Caco-2 (cell line): ENCODE results near the gene GCNT2. TPM values are rescaled to one million over a fixed set of nuclear protein-coding genes. Genes with fewer than 3 reads are reported as not detected.

Source experiments
- BruUV-seq: library from RNA; stranded (reverse); fragments of 400-500 nt; replicated peaks from 2 replicates; lab custom pipeline; 2021; lab: Mats Ljungman, UMichigan
- CTCF ChIA-PET: fragments of 300-600 bp; sonication (Branson Sonifier 250); formaldehyde crosslinking; loops from one replicate; lab custom pipeline; 2022; ENCODE audit warnings: antibody characterized with exemption; lab: Charles Lee
- POLR2A ChIA-PET: fragments of 300-600 bp; sonication (Branson Sonifier 250); formaldehyde crosslinking; loops from one replicate; lab custom pipeline; 2022; ENCODE audit warnings: antibody characterized with exemption; lab: Charles Lee
- DNase-seq, 2 experiments: peaks; one replicate each; pipeline versions ENCODE4 v3.0.0 to v3.0.0-alpha.2; 2020 to 2022
- H3K27me3 ChIP-seq: replicated peaks from 2 replicates; pipeline ENCODE4 v1.6.0; 2011; ENCODE audit warnings: low read length; ENCODE audit not compliant: control insufficient read depth, insufficient read depth
- H3K36me3 ChIP-seq: 2 replicates; pipeline ENCODE4 v1.5.1; 2011; ENCODE audit warnings: low read length; ENCODE audit not compliant: control insufficient read depth, insufficient read depth
- H3K4me1 ChIP-seq: fragments of 250-450 bp; sonication (Bioruptor Pico); 2 replicates; pipeline ENCODE4 v1.5.1; 2020; ENCODE audit warnings: mild to moderate bottlenecking
- H3K4me3 ChIP-seq: 2 replicates; pipeline ENCODE4 v1.5.1; 2011; ENCODE audit warnings: low read depth, mild to moderate bottlenecking, control low read depth, low read length
- H3K9me3 ChIP-seq: fragments of 250-450 bp; sonication (Bioruptor Pico); 2 replicates; pipeline ENCODE4 v1.5.1; 2020; ENCODE audit warnings: mild to moderate bottlenecking, moderate library complexity
- H3K27ac Mint-ChIP-seq: one replicate; pipeline ENCODE4 v1.8.0; 2022; ENCODE audit warnings: mixed read lengths; ENCODE audit not compliant: unreplicated experiment
- H3K27me3 Mint-ChIP-seq: one replicate; pipeline ENCODE4 v1.8.0; 2022; ENCODE audit warnings: mixed read lengths; ENCODE audit not compliant: insufficient read depth, unreplicated experiment
- H3K36me3 Mint-ChIP-seq: one replicate; pipeline ENCODE4 v1.8.0; 2022; ENCODE audit warnings: mild to moderate bottlenecking, mixed read lengths; ENCODE audit not compliant: insufficient read depth, unreplicated experiment
- H3K4me1 Mint-ChIP-seq: one replicate; pipeline ENCODE4 v1.8.0; 2022; ENCODE audit warnings: low read depth, mixed read lengths; ENCODE audit not compliant: unreplicated experiment
- H3K4me3 Mint-ChIP-seq: one replicate; pipeline ENCODE4 v1.8.0; 2022; ENCODE audit warnings: mild to moderate bottlenecking, moderate library complexity, mixed read lengths; ENCODE audit not compliant: unreplicated experiment
- H3K9me3 Mint-ChIP-seq: one replicate; pipeline ENCODE4 v1.8.0; 2022; ENCODE audit warnings: mixed read lengths; ENCODE audit not compliant: unreplicated experiment
- intact Hi-C: fragments of 100-400 bp; cut with micrococcal nuclease; formaldehyde crosslinking; loops from one replicate; pipeline ENCODE4 v1.10.0; 2022; ENCODE audit not compliant: unreplicated experiment
- total RNA-seq: library from RNA; stranded (reverse); gene quantifications from 2 replicates; pipeline ENCODE4 v1.2.3, GENCODE V29; 2022
- TF ChIP-seq, protein P1 (sequence below), 2 experiments: fragments of 200-600 bp in 1 of 2; IDR thresholded peaks; 1 replicate in 1 of 2; 2 replicates in 1 of 2; pipeline versions ENCODE4 v1.5.1 to v1.8.0; 2011 to 2022; ENCODE audit warnings: antibody characterized with exemption in 1 of 2, control low read depth in 1 of 2, inconsistent platforms in 1 of 2, low read depth in 1 of 2, low read length in 1 of 2, mild to moderate bottlenecking in 1 of 2, moderate library complexity in 1 of 2; ENCODE audit not compliant: insufficient read depth in 1 of 2, severe bottlenecking in 1 of 2, unreplicated experiment in 1 of 2

Gene GCNT2
- total RNA-seq, 1 experiment from 2014 or later: 70.7 TPM

DNA sequence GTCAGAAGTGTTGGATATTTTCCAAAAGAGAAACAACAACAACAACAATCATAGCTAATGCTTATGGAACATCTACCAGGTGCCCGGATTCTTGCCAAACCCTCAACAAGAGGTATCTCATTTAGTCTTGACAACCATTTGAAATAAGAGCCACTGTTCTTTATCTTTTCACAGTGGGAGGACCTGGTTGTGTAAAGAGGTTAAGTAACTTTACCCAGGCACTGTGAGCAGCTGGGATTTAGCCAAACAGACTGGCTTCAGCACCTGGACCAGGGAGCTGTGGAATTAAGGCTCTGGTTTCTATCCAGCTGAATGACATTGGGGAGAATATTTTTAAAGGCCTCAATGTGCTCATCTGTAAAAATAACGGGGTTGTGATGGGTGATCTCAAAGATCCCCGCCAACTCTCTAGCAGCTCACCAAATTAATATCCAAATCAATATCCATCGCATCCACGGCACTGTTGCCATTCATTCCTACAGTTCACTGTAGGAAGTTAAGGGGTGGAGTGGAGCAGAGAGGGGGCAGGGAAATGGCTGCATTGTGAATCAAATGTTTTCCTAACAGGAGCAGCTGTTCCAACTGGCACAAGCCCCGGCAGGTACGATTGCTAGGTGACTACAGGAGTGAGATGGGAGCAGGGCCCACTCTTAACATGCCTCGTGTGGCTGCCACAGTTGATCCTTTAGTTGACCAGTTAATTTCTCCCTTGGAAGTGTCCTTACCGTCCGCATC lies 61.8 kb downstream of the GCNT2 start:
- Histone ChIP-seq H3K4me3 (peak overlapping the region; percentile 11; the same call in 1 of the 2 replicates), H3K9me3 (0 out of 2 replicates have a peak, but pooled peaks cover 1% of the 10 kb centered on the region), H3K27me3 (no peaks in the 10 kb centered on the region), H3K36me3 (peaks cover 2% of the 10 kb centered on the region; the same call in 1 of the 2 replicates), H3K4me1 (peaks cover 48% of the 10 kb centered on the region)
- ChIA-PET POLR2A (interaction anchor here (0.6 to 1.8 kb wide), 3 partner anchors 15 to 183 kb away, joined by 3 to 16 read pairs (median 6); partner anchors contain the start of gene GCNT2), CTCF (no interaction called here)
- Mint-ChIP-seq H3K27me3 (no peaks in the 10 kb centered on the region), H3K4me1 (peaks cover 41% of the 10 kb centered on the region), H3K9me3 (no peaks in the 10 kb centered on the region), H3K27ac (peak overlapping the region; percentile 86), H3K4me3 (no peak overlapping the region), H3K36me3 (peaks cover 37% of the 10 kb centered on the region)
- intact Hi-C loops: loop anchor here (1.0 to 10.0 kb wide), 3 partner anchors 16 to 112 kb away; partner anchors contain the start of genes C6orf52, GCNT2 and PAK1IP1
- TF ChIP-seq, protein P1, sequence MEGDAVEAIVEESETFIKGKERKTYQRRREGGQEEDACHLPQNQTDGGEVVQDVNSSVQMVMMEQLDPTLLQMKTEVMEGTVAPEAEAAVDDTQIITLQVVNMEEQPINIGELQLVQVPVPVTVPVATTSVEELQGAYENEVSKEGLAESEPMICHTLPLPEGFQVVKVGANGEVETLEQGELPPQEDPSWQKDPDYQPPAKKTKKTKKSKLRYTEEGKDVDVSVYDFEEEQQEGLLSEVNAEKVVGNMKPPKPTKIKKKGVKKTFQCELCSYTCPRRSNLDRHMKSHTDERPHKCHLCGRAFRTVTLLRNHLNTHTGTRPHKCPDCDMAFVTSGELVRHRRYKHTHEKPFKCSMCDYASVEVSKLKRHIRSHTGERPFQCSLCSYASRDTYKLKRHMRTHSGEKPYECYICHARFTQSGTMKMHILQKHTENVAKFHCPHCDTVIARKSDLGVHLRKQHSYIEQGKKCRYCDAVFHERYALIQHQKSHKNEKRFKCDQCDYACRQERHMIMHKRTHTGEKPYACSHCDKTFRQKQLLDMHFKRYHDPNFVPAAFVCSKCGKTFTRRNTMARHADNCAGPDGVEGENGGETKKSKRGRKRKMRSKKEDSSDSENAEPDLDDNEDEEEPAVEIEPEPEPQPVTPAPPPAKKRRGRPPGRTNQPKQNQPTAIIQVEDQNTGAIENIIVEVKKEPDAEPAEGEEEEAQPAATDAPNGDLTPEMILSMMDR (IDR thresholded peaks at IDR 0.05; ENCODE audit: insufficient read depth in 1 of 2, low read depth in 1 of 2, low read length in 1 of 2, severe bottlenecking in 1 of 2, unreplicated experiment in 1 of 2): no peak
- BruUV-seq: TSS peak; percentile 60
- DNase-seq: no peak

DNA sequence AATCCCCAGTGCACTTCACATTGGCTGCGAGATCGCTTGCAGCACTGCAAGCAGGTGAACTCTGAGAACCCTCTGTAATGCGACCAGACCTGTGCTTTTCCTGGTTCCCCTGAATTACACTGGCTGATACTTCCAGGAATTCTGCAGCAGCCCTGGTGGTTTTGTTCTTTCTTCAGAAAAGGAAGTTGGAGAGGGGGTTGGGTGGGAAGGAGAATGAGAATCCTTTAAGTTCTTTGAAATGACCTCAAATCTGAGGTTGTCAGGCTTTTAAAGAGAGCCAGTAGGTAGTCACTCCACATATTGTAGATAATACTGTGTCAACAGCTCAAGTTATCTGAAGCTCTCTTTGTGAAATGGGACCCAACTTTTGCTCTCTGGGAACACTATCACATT lies 62.4 kb downstream of the GCNT2 start:
- H3K27ac Mint-ChIP-seq: peak overlapping the region; percentile 86
- no peaks in the 10 kb centered on the region for H3K27me3 ChIP-seq
- ChIA-PET POLR2A (interaction anchor here (0.6 to 1.8 kb wide), 3 partner anchors 16 to 182 kb away, joined by 3 to 16 read pairs (median 6); partner anchors contain the start of gene GCNT2), CTCF (no interaction called here)
- H3K4me3 Mint-ChIP-seq: no peak overlapping the region
- H3K36me3 ChIP-seq: peaks cover 2% of the 10 kb centered on the region; the same call in 1 of the 2 replicates
- TF ChIP-seq, protein P1 (IDR thresholded peaks at IDR 0.05; ENCODE audit: insufficient read depth in 1 of 2, low read depth in 1 of 2, low read length in 1 of 2, severe bottlenecking in 1 of 2, unreplicated experiment in 1 of 2): no peak
- peaks cover 36% of the 10 kb centered on the region for H3K36me3 Mint-ChIP-seq
- H3K4me1 Mint-ChIP-seq: peaks cover 39% of the 10 kb centered on the region
- no peaks in the 10 kb centered on the region for H3K27me3 Mint-ChIP-seq
- BruUV-seq: no TSS peak
- H3K4me1 ChIP-seq: peaks cover 48% of the 10 kb centered on the region
- intact Hi-C loops: loop anchor here (1.0 to 10.0 kb wide), 3 partner anchors 16 to 111 kb away; partner anchors contain the start of genes C6orf52, GCNT2 and PAK1IP1
- no peaks in the 10 kb centered on the region for H3K9me3 Mint-ChIP-seq
- H3K9me3 ChIP-seq: no peaks in the 10 kb centered on the region
- DNase-seq: peak; percentile 50 to 60
- H3K4me3 ChIP-seq: 0 out of 2 replicates have a peak overlapping the region, but pooled peaks have one; percentile 11

DNA sequence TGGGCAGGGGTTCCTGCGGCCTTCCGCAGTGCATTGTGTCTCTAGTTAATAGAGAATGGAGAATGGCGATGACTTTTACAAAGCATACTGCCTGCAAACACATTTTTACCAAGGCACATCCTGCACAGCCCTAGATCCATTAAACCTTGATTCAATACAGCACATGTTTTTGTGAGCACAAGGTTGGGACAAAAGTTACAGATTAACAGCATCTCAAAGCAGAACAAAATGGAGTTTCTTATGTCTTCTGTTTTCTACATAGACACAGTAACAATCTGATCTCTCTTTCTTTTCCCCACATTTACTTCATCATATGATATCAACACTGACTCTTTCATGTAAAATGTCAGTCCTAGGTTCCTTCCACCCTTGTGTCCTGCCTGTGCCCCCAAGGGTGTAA lies 63.5 kb downstream of the GCNT2 start:
- Histone ChIP-seq H3K27me3 (no peaks in the 10 kb centered on the region), H3K36me3 (peaks cover 2% of the 10 kb centered on the region; the same call in 1 of the 2 replicates), H3K9me3 (no peaks in the 10 kb centered on the region), H3K4me1 (peaks cover 38% of the 10 kb centered on the region), H3K4me3 (no peak overlapping the region)
- ChIA-PET POLR2A (no interaction called here), CTCF (no interaction called here)
- no peaks in the 10 kb centered on the region for H3K27me3 Mint-ChIP-seq
- H3K4me3 Mint-ChIP-seq: no peak overlapping the region
- intact Hi-C loops: loop anchor here (1.0 to 10.0 kb wide), 2 partner anchors 74 to 110 kb away; partner anchors contain the start of genes C6orf52 and PAK1IP1
- no TSS peak for BruUV-seq
- H3K27ac Mint-ChIP-seq: peak overlapping the region; percentile 86
- TF ChIP-seq, protein P1 (IDR thresholded peaks at IDR 0.05; ENCODE audit: insufficient read depth in 1 of 2, low read depth in 1 of 2, low read length in 1 of 2, severe bottlenecking in 1 of 2, unreplicated experiment in 1 of 2): no peak
- no peak for DNase-seq
- peaks cover 34% of the 10 kb centered on the region for H3K4me1 Mint-ChIP-seq
- H3K9me3 Mint-ChIP-seq: no peaks in the 10 kb centered on the region
- peaks cover 28% of the 10 kb centered on the region for H3K36me3 Mint-ChIP-seq
